A673 (cell line): ENCODE results near the gene TMPRSS6. TPM values are rescaled to one million over a fixed set of nuclear protein-coding genes. Genes with fewer than 3 reads are reported as not detected.

Experiments used
- BruUV-seq: library from RNA; stranded (reverse); fragments of 400-500 nt; replicated peaks from 2 replicates; lab custom pipeline; 2021; lab: Mats Ljungman, UMichigan
- CTCF ChIA-PET: fragments of 300-600 bp; sonication (Branson Sonifier 250); formaldehyde crosslinking; loops from one replicate; lab custom pipeline; 2022; ENCODE audit warnings: antibody characterized with exemption; lab: Charles Lee
- POLR2A ChIA-PET: fragments of 300-600 bp; sonication (Branson Sonifier 250); formaldehyde crosslinking; loops from one replicate; lab custom pipeline; 2022; ENCODE audit warnings: antibody characterized with exemption; ENCODE audit not compliant: low non-redundant PET; lab: Charles Lee
- DNase-seq: peaks from one replicate; pipeline ENCODE4 v3.0.0-alpha.2; 2015; ENCODE audit warnings: low spot score
- H3K27ac ChIP-seq: fragments of 200-600 bp; sonication (generic); 2 replicates; pipeline ENCODE4 v1.5.1; 2016; ENCODE audit warnings: mixed run types, low read depth, mild to moderate bottlenecking, mixed read lengths, antibody characterized with exemption, low read length; ENCODE audit not compliant: poor library complexity, severe bottlenecking
- H3K27me3 ChIP-seq: fragments of 200-600 bp; sonication (generic); replicated peaks from 2 replicates; pipeline ENCODE4 v1.6.1; 2017; ENCODE audit warnings: mixed run types, low read depth, mild to moderate bottlenecking, mixed read lengths, antibody characterized with exemption, low read length; ENCODE audit not compliant: insufficient read depth, poor library complexity
- H3K36me3 ChIP-seq: fragments of 200-600 bp; sonication (generic); 2 replicates; pipeline ENCODE4 v1.6.1; 2016; ENCODE audit warnings: mixed run types, mild to moderate bottlenecking, mixed read lengths, antibody characterized with exemption, low read length; ENCODE audit not compliant: insufficient read depth, poor library complexity, severe bottlenecking
- H3K4me1 ChIP-seq: fragments of 200-600 bp; sonication (generic); 2 replicates; pipeline ENCODE4 v1.6.1; 2017; ENCODE audit warnings: mixed run types, mild to moderate bottlenecking, mixed read lengths, antibody characterized with exemption, low read length; ENCODE audit not compliant: insufficient read depth, poor library complexity, severe bottlenecking
- H3K4me3 ChIP-seq: fragments of 200-600 bp; sonication (generic); 2 replicates; pipeline ENCODE4 v1.5.1; 2016; ENCODE audit warnings: low read depth, mixed run types, mild to moderate bottlenecking, mixed read lengths, low read length; ENCODE audit not compliant: poor library complexity, severe bottlenecking
- H3K9me3 ChIP-seq: fragments of 200-600 bp; sonication (generic); 2 replicates; pipeline ENCODE4 v1.6.1; 2016; ENCODE audit warnings: mixed run types, low read depth, mild to moderate bottlenecking, mixed read lengths, antibody characterized with exemption, low read length; ENCODE audit not compliant: poor library complexity, severe bottlenecking
- CTCF ChIP-seq: fragments of 300-800, 200-600 bp; sonication (generic); conservative IDR thresholded peaks from 2 replicates; pipeline ENCODE4 v1.5.1; 2017; ENCODE audit warnings: low read depth, mild to moderate bottlenecking, antibody characterized with exemption, low read length, moderate library complexity, mixed read lengths
- EZH2 ChIP-seq: fragments of 200-600 bp; sonication (generic); IDR thresholded peaks from 2 replicates; pipeline ENCODE4 v1.6.1; 2017; ENCODE audit warnings: borderline replicate concordance, low read depth, mild to moderate bottlenecking, mixed read lengths, antibody characterized with exemption, low read length; ENCODE audit not compliant: poor library complexity, severe bottlenecking
- intact Hi-C: fragments of 100-400 bp; cut with micrococcal nuclease; formaldehyde crosslinking; loops from one replicate; pipeline ENCODE4 v1.10.0; 2022; ENCODE audit not compliant: unreplicated experiment
- total RNA-seq: library from RNA; stranded (reverse); gene quantifications from 2 replicates; pipeline ENCODE4 v1.2.3, GENCODE V29; 2021

The TMPRSS6 gene
- total RNA-seq, 1 experiment from 2014 or later: not detected

- no peak overlapping the region for H3K27ac ChIP-seq
- no peak for DNase-seq
- TF ChIP-seq EZH2 (no peak), CTCF (no peak)
- H3K27me3 ChIP-seq: peaks cover 13% of the 10 kb centered on the region
- no peak overlapping the region for H3K4me3 ChIP-seq
- H3K4me1 ChIP-seq: no peaks in the 10 kb centered on the region
- no TSS peak for BruUV-seq
- POLR2A ChIA-PET: no interaction called here
- H3K36me3 ChIP-seq: no peaks in the 10 kb centered on the region
- intact Hi-C loops: no loop called here
- H3K9me3 ChIP-seq: no peaks in the 10 kb centered on the region
- CTCF ChIA-PET: no interaction called here
These were observed 8.9 kb downstream of the TMPRSS6 start for GRCh38 chr22:37100589-37101127.

- no peaks in the 10 kb centered on the region for H3K36me3 ChIP-seq
- H3K27ac ChIP-seq: no peak overlapping the region
- intact Hi-C loops: no loop called here
- DNase-seq: no peak
- no TSS peak for BruUV-seq
- TF ChIP-seq EZH2: no peak
- peak; percentile 35; the same call in 1 of the 2 replicates for TF ChIP-seq CTCF
- no peak overlapping the region for H3K4me3 ChIP-seq
- CTCF ChIA-PET: no interaction called here
- no peaks in the 10 kb centered on the region for H3K4me1 ChIP-seq
- H3K9me3 ChIP-seq: no peaks in the 10 kb centered on the region
- POLR2A ChIA-PET: no interaction called here
- peaks cover 22% of the 10 kb centered on the region for H3K27me3 ChIP-seq
These were observed 10.4 kb downstream of the TMPRSS6 start for GRCh38 chr22:37098976-37099591.

- BruUV-seq: no TSS peak
- no peak overlapping the region for H3K4me3 ChIP-seq
- no peaks in the 10 kb centered on the region for H3K36me3 ChIP-seq
- TF ChIP-seq EZH2 (no peak), CTCF (no peak)
- ChIA-PET POLR2A (no interaction called here), CTCF (no interaction called here)
- peaks cover 22% of the 10 kb centered on the region for H3K27me3 ChIP-seq
- no peaks in the 10 kb centered on the region for H3K4me1 ChIP-seq
- H3K27ac ChIP-seq: no peak overlapping the region
- no peaks in the 10 kb centered on the region for H3K9me3 ChIP-seq
- intact Hi-C loops: no loop called here
- DNase-seq: no peak
These were observed 12.2 kb downstream of the TMPRSS6 start for GRCh38 chr22:37097346-37097745.
